GM06990 (cell line): ENCODE measurements around the gene POR.

ENCODE experiments used
- DNase-seq: peaks from one replicate; pipeline ENCODE4 v3.0.0-alpha.2; 2011; ENCODE audit not compliant: insufficient read length; ENCODE audit errors: extremely low read depth
- H3K27me3 ChIP-seq: replicated peaks from 2 replicates; pipeline ENCODE4 v1.6.0; 2011; ENCODE audit warnings: low read length; ENCODE audit not compliant: control insufficient read depth, insufficient read depth
- H3K36me3 ChIP-seq: 2 replicates; pipeline ENCODE4 v1.5.1; 2011; ENCODE audit warnings: low read length; ENCODE audit not compliant: control insufficient read depth, insufficient read depth
- H3K4me3 ChIP-seq: replicated peaks from 2 replicates; pipeline ENCODE4 v1.5.1; 2011; ENCODE audit warnings: low read depth, mild to moderate bottlenecking, control low read depth, low read length
- TF ChIP-seq, protein P1 (sequence below): IDR thresholded peaks from 2 replicates; pipeline ENCODE4 v1.5.1; 2011; ENCODE audit warnings: low read length, control low read depth, mild to moderate bottlenecking, inconsistent platforms; ENCODE audit not compliant: insufficient read depth, poor library complexity, severe bottlenecking

The POR gene

DNA sequence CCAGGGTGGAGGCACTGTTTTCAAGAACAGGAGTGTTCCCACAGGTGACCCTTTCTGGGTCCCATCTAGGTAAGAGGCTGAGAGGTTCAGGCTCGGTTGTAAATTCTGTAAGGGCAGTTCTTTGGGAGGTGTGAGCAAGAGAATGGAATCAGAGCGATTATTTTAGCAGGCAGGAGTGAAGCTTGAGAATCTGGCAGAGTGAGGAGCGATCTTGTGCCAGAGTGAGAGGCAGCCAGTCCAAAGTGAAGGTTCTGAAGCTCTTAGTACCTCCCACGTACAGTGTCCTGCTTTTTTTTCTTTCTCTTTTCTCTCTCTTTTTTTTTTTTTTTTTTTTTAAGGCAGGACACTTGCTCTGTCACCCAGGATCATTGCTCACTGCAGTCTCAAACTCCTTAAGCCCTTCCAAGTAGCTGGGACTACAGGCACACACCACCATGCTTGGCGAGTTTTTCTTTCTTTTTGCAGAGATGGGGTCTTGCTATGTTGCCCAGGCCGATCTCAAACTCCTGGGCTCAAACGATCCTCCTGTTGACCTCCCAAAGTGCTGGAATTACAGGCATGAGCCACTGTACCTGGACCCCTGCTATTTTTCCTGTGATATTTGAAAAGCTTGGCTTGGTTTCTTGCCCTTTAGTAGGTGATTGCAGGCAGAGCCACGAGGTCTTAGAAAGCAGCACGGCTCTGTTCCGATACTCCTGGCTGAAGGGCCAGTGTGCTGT, 10.9 kb downstream of the POR start:
- TF ChIP-seq, protein P1, sequence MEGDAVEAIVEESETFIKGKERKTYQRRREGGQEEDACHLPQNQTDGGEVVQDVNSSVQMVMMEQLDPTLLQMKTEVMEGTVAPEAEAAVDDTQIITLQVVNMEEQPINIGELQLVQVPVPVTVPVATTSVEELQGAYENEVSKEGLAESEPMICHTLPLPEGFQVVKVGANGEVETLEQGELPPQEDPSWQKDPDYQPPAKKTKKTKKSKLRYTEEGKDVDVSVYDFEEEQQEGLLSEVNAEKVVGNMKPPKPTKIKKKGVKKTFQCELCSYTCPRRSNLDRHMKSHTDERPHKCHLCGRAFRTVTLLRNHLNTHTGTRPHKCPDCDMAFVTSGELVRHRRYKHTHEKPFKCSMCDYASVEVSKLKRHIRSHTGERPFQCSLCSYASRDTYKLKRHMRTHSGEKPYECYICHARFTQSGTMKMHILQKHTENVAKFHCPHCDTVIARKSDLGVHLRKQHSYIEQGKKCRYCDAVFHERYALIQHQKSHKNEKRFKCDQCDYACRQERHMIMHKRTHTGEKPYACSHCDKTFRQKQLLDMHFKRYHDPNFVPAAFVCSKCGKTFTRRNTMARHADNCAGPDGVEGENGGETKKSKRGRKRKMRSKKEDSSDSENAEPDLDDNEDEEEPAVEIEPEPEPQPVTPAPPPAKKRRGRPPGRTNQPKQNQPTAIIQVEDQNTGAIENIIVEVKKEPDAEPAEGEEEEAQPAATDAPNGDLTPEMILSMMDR, result no peak
- Histone ChIP-seq H3K4me3 (no peak overlapping the region), H3K36me3 (no peaks in the 10 kb centered on the region; the same call in 1 of the 2 replicates), H3K27me3 (no peaks in the 10 kb centered on the region)
- DNase-seq, result no peak

DNA sequence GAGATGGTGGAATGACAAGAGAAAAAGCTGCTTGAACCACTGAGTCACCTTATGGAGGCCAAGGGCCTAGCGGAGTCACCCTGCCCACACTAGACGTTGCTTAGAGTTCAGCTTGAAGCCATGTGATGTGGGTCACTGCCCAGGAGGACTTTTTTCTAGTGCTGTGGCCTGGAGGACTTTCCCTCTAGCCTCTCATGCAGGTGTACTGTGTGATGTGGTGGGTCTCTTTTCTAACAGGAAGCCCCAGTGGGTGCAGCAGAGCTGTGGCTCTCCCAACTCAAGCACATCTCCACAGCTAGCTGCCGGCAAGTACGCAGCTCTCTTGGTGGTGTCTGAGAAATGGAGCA, 13.6 kb downstream of the POR start:
- TF ChIP-seq, protein P1, result no peak
- Histone ChIP-seq H3K27me3 (no peaks in the 10 kb centered on the region), H3K4me3 (no peak overlapping the region), H3K36me3 (no peaks in the 10 kb centered on the region)
- peak; percentile 31 for DNase-seq

DNA sequence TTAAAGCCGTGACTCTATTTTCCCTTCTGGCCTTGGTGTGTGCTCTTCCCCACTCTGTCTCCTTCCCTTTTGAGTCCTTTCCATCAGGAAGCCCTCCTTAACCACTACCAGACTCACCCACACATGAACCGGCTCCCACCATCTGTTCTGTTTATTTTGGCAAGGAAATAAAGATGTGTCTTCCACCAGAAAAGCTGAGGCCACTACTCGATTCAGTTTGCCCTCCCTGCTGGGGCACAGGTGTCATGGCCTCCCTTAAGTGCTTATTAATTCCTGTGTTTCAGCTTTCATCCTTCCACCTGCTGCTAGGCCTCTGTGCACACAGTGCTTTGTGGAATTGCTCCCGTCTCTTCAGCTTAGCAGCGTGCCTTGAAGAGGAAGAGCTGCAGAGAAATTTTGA, 16.7 kb downstream of the POR start:
- DNase-seq, result no peak
- TF ChIP-seq, protein P1, result no peak
- Histone ChIP-seq H3K27me3 (no peaks in the 10 kb centered on the region), H3K4me3 (no peak overlapping the region), H3K36me3 (no peaks in the 10 kb centered on the region; the same call in 1 of the 2 replicates)

DNA sequence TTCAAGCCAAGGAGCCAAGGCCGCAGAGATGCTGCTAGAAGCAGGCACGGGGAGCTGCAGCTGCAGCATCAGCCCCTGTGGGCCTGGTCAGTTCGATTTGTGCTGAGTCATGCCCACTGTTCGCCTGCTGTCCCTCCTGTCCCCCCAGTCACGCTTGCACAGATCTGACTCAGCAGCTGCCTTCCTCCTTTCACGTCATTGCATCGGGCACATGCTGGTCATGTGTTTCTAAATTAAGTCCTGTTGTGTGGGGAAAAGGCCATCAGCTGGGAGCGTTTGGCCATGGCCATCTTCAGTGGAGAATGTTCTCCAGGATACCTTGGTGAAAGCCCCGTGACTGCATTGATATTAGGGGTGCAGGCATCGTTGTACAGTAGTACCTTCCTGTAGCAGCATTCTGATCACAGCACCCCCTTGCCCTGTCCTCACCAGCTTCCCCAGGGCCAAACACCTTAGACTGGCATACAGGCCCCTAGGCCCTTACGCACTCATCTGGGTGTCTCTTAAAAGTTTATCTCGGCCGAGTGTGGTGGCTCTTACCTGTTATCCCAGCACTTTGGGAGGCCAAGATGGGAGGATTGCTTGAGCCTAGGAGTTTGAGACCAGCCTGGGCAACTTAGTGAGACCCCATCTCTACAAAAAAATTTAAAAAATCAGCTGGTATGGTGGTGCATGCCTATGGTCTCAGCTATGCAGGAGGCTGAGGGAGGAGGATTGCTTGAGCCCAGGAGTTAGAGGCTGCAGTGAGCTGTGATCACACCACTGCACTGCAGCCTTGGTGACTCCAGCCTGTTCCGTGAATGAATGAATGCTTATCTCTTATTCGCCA, 23.2 kb downstream of the POR start:
- no peak for DNase-seq
- H3K4me3 ChIP-seq, result no peak overlapping the region
- peaks cover 3% of the 10 kb centered on the region for H3K36me3 ChIP-seq
- no peaks in the 10 kb centered on the region for H3K27me3 ChIP-seq
- TF ChIP-seq, protein P1, result no peak

DNA sequence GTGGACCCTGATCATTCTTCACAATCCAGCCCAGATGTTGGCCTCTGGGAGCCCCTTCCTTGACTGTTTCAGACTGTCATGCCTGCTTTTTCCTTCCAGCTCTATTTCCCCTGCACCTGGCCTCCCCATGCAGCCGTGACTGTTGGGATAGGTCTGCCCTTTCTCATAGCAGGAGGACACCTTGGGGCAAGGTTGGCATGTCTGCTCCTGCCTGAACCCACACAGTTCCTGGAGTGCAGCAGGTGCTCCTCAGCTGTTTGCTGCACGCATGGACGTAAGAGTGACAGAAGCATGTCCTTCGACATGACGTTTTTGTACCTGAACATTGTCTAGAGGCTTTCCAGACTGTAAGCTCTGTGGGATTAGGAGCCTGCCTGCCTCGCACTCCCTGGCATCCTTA, 24.0 kb downstream of the POR start:
- H3K27me3 ChIP-seq, result no peaks in the 10 kb centered on the region
- H3K36me3 ChIP-seq, result peaks cover 3% of the 10 kb centered on the region
- TF ChIP-seq, protein P1, result no peak
- DNase-seq, result no peak
- no peak overlapping the region for H3K4me3 ChIP-seq
